MCF 10A (cell line): ENCODE data around the gene NFATC1. TPM values are rescaled to one million over a fixed set of nuclear protein-coding genes. Genes with fewer than 3 reads are reported as not detected.

Experiments used
- BruUV-seq: library from RNA; stranded (reverse); fragments of 400-500 nt; replicated peaks from 2 replicates; lab custom pipeline; 2021; lab: Mats Ljungman, UMichigan
- CTCF ChIA-PET: fragments of 300-600 bp; sonication (Branson Sonifier 250); formaldehyde crosslinking; extraction: SDS; loops from one replicate; lab custom pipeline; 2021; ENCODE audit warnings: antibody characterized with exemption, inconsistent platforms; lab: Yijun Ruan, JAX
- POLR2A ChIA-PET: fragments of 300-600, 350-650 bp; sonication (Branson Sonifier 250); formaldehyde crosslinking; extraction: SDS; loops from one replicate; lab custom pipeline; 2020; ENCODE audit warnings: antibody characterized with exemption, inconsistent platforms; lab: Yijun Ruan, JAX
- DNase-seq: peaks from one replicate; pipeline ENCODE4 v3.0.0-alpha.2; 2018; ENCODE audit not compliant: unreplicated experiment
- H3K27ac Mint-ChIP-seq: one replicate; pipeline ENCODE4 v1.8.0; 2022; ENCODE audit warnings: mild to moderate bottlenecking, low read depth, mixed read lengths; ENCODE audit not compliant: unreplicated experiment
- H3K27me3 Mint-ChIP-seq: one replicate; pipeline ENCODE4 v1.8.0; 2022; ENCODE audit warnings: mixed read lengths; ENCODE audit not compliant: insufficient read depth, unreplicated experiment
- H3K36me3 Mint-ChIP-seq: one replicate; pipeline ENCODE4 v1.8.0; 2022; ENCODE audit warnings: mild to moderate bottlenecking, moderate library complexity, mixed read lengths; ENCODE audit not compliant: insufficient read depth, unreplicated experiment
- H3K4me1 Mint-ChIP-seq: one replicate; pipeline ENCODE4 v1.8.0; 2022; ENCODE audit warnings: mixed read lengths; ENCODE audit not compliant: insufficient read depth, unreplicated experiment
- H3K4me3 Mint-ChIP-seq: one replicate; pipeline ENCODE4 v1.8.0; 2022; ENCODE audit warnings: mild to moderate bottlenecking, moderate library complexity, mixed read lengths; ENCODE audit not compliant: unreplicated experiment
- H3K9me3 Mint-ChIP-seq: one replicate; pipeline ENCODE4 v1.8.0; 2022; ENCODE audit warnings: mixed read lengths; ENCODE audit not compliant: unreplicated experiment
- CTCF ChIP-seq: fragments of 200-600 bp; IDR thresholded peaks from one replicate; pipeline ENCODE4 v1.8.0; 2022; ENCODE audit warnings: antibody characterized with exemption, mild to moderate bottlenecking; ENCODE audit not compliant: unreplicated experiment
- intact Hi-C: fragments of 100-400 bp; cut with micrococcal nuclease; formaldehyde crosslinking; loops from 2 replicates; pipeline ENCODE4 v1.14.1; 2022
- total RNA-seq: library from RNA; stranded (reverse); gene quantifications from 2 replicates; pipeline ENCODE4 v1.2.3, GENCODE V29; 2022

NFATC1 gene
- total RNA-seq, 1 experiment from 2014 or later: 2.0 TPM

DNA sequence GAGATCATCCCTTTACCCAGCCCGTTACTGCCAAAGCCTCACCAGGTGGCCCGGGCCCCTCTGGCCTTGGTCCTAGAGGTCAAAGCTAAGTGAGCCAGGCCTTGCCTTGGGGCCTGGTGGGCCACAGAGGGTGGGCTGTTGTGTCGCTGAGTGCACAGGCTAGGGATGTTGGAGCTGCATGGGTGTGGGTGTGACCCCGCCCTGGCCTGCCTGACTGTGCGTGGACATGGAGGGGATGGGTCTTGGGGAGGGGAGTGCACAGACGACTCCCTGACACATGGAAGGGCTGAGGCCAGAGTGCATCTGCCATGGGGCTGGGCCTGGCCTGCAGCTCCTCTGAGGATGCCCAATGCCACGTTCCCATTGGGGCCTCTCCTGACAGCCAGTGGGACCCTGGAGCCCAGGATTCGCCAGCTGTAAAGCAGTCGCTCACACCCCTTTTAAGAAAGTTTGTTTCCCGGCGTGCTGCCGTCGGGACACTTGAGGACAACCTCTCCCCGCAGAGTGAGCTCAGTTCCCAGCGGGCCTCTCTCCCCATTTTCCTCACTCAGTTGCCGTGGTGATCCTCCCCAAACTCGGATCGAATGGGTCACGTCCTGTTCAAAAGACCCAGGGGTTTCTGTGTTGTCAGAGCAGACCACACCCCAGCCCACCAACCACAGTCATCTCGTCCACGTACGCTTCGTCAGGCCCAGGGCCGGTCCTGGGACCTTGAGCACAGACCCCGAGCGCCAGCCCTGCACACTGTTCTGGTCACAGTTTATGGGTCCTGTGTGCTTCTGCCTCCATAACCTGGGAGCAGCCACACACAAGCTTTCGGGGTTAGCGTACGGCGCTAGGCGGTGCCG is 93.5 kb downstream of the NFATC1 start:
- H3K36me3 Mint-ChIP-seq: no peaks in the 10 kb centered on the region
- H3K9me3 Mint-ChIP-seq: peaks cover 7% of the 10 kb centered on the region
- no peak overlapping the region for H3K27ac Mint-ChIP-seq
- no TSS peak for BruUV-seq
- DNase-seq: no peak
- no peaks in the 10 kb centered on the region for H3K4me1 Mint-ChIP-seq
- no peak overlapping the region for H3K4me3 Mint-ChIP-seq
- no peaks in the 10 kb centered on the region for H3K27me3 Mint-ChIP-seq
- POLR2A ChIA-PET: interaction anchor here (0.6 kb wide), 1 partner anchor 11 kb away, joined by 3 read pairs; no protein-coding TSS in a partner anchor
- CTCF ChIA-PET: no interaction called here
- intact Hi-C loops: no loop called here
- no peak for TF ChIP-seq CTCF

- no peak for DNase-seq
- Mint-ChIP-seq H3K4me1 (no peaks in the 10 kb centered on the region), H3K27ac (no peak overlapping the region), H3K9me3 (peaks cover 9% of the 10 kb centered on the region), H3K4me3 (no peak overlapping the region), H3K27me3 (no peaks in the 10 kb centered on the region), H3K36me3 (peaks cover 2% of the 10 kb centered on the region)
- BruUV-seq: no TSS peak
- intact Hi-C loops: no loop called here
- CTCF ChIA-PET: no interaction called here
- no peak for TF ChIP-seq CTCF
- POLR2A ChIA-PET: no interaction called here
These were observed 94.3 kb downstream of the NFATC1 start for GRCh38 chr18:79489899-79490625.

DNA sequence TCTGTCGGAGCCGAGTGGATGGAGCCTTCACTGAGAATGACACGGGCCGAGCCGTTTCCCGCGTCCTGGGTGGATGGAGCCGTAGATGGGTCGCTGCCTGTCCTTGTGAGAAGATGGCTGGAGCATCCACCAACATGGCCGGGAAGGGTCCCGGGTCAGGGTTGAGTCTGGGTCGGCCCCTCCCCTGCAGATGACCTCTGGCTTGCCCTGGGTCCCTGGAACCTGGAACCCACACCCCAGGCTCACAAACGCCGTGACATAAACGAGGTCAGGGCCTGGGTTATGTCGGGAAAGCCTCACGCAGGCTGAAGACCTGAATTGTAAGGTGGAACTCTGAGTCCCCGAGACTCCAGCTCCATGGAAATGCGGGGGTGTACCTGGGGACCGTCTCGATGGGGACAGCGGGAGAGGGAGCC is 94.9 kb downstream of the NFATC1 start:
- no TSS peak for BruUV-seq
- intact Hi-C loops: no loop called here
- Mint-ChIP-seq H3K4me3 (no peak overlapping the region), H3K9me3 (peaks cover 14% of the 10 kb centered on the region), H3K27me3 (no peaks in the 10 kb centered on the region), H3K27ac (no peak overlapping the region), H3K36me3 (peaks cover 6% of the 10 kb centered on the region), H3K4me1 (no peaks in the 10 kb centered on the region)
- ChIA-PET CTCF (no interaction called here), POLR2A (no interaction called here)
- no peak for TF ChIP-seq CTCF
- no peak for DNase-seq

GRCh38 chr18:79491081-79491551 is 95.4 kb downstream of the NFATC1 start:
- Mint-ChIP-seq H3K4me3 (no peak overlapping the region), H3K27ac (no peak overlapping the region), H3K36me3 (peaks cover 6% of the 10 kb centered on the region), H3K4me1 (no peaks in the 10 kb centered on the region), H3K9me3 (peaks cover 15% of the 10 kb centered on the region), H3K27me3 (no peaks in the 10 kb centered on the region)
- ChIA-PET POLR2A (no interaction called here), CTCF (no interaction called here)
- DNase-seq: no peak
- TF ChIP-seq CTCF: no peak
- intact Hi-C loops: no loop called here
- no TSS peak for BruUV-seq
